AG09309 (cell line): ENCODE measurements around the gene KLC4.

Experiments used
- DNase-seq: peaks from one replicate; pipeline ENCODE4 v3.0.0-alpha.2; 2010; ENCODE audit warnings: low read depth
- H3K4me3 ChIP-seq: 2 replicates; pipeline ENCODE4 v1.5.1; 2011; ENCODE audit warnings: mild to moderate bottlenecking, low read depth, low read length, moderate library complexity; ENCODE audit not compliant: control insufficient read depth
- TF ChIP-seq, protein P1 (sequence below): IDR thresholded peaks from 2 replicates; pipeline ENCODE4 v1.5.1; 2011; ENCODE audit warnings: mild to moderate bottlenecking, low read depth, low read length, inconsistent platforms; ENCODE audit not compliant: insufficient read depth, control insufficient read depth; ENCODE audit errors: missing control alignments

The KLC4 gene

DNA sequence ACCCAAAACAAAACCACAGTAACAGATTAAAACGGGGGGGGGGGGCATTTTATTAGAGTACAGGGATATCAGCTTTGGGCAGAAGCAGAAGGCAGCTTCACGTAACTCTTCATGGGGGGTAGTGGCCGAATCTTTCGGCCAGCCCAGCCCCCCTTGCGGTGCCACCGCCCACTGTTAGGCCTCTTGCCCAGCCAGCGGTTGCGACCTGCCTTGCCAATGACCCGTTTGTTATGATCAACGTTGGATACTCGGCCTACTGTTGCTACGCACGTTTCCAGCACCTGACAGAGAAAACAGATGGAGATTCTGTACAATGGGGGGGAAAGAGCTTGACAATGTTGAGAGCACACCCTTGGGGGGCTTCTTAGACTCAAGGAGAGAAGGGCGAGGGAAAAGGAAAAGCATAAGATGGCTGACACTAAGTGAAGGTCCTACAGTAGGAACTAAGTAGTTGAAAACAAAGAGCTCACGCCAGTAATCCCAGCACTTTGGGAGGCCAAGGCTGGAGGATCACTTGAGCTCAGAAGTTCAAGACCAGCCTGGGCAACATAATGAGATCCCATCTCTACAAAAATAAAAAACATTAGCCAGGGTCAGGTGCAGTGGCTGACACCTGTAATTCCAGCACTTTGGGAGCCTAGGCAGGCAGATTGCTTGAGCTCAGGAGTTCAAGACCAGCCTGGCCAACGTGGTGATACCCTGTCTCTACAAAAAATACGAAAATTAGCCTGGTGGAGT is 5.1 kb upstream of the KLC4 start:
- no peak for DNase-seq
- TF ChIP-seq, protein P1, sequence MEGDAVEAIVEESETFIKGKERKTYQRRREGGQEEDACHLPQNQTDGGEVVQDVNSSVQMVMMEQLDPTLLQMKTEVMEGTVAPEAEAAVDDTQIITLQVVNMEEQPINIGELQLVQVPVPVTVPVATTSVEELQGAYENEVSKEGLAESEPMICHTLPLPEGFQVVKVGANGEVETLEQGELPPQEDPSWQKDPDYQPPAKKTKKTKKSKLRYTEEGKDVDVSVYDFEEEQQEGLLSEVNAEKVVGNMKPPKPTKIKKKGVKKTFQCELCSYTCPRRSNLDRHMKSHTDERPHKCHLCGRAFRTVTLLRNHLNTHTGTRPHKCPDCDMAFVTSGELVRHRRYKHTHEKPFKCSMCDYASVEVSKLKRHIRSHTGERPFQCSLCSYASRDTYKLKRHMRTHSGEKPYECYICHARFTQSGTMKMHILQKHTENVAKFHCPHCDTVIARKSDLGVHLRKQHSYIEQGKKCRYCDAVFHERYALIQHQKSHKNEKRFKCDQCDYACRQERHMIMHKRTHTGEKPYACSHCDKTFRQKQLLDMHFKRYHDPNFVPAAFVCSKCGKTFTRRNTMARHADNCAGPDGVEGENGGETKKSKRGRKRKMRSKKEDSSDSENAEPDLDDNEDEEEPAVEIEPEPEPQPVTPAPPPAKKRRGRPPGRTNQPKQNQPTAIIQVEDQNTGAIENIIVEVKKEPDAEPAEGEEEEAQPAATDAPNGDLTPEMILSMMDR = no peak
- peak overlapping the region; percentile 70 for H3K4me3 ChIP-seq

DNA sequence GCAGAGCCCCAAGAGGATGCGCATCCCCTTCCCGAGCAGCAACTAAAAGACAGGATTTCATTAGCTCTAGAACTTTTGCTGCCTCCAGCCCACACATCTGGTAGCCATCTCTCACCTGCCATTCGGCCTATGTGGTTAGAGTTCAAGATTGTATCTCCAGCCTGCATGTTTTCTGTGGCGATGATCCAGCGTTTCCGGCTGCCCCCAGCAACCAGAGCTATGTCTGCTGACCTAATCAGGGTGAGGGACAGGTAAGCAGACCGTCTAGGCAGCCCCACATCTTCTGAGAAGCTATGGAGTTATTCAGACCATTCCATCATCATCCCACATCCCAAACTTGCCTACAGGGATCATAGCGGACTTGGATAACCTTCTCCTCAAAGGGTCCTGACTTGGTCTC is 3.5 kb upstream of the KLC4 start:
- no peak for DNase-seq
- no peak overlapping the region for H3K4me3 ChIP-seq
- TF ChIP-seq, protein P1 = no peak

DNA sequence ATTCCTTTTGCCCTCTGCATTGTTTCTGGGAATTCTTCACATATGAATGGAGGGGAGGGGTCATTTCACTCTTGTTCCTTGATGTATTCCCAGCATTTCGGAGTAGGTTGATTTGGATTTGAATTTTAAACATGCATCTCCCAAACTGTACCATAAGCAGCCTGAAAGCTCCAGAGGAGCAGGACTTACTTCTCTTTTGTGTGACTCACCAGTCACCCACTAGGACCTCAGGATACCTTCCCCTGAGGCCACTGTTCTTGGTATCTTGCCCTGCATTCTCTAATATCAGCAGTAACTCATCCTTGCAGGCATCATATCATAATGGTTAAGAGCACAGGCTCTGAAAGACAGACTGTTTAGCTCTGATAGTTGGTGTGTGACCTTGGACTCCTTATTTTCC is 900 bp upstream of the KLC4 start:
- TF ChIP-seq, protein P1 = no peak
- peak overlapping the region; percentile 94 for H3K4me3 ChIP-seq
- DNase-seq = no peak

DNA sequence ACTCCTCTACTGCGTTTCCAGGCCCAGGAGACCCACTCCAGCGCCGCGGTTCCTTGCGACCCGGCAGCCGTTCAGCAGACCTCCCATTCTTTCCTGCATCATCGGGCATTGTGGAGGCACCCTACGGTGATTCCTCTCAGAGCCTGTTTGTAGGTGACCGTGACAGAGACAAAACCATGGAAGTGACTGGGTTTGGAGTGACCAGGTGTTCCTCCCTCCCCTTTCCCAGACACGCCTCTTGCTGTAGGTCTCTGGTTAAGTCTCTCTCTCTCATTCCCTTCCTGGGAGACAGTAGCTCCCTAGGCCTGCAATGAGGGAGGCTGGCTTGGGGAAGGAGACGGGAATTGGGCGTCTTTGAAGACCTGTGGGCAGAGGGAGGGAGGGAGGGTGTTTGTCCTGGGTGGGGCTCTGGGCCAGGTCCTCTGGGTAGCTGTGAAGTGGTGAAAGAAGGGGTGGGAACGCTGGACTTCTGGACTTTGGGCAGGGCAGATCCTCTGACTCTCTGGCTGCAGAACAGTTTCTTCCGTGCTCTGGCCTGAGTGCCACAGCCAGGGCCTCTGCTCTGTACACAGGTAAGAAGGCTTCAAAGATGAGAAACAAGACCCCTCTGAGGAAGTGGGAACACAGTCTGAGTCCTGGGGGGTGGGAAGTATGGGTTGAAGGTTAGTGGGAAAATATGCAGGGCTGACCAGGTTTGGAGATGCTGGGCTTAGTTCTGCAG is 763 bp downstream of the KLC4 start:
- TF ChIP-seq, protein P1 = no peak
- peak overlapping the region; percentile 94 for H3K4me3 ChIP-seq
- DNase-seq = no peak

DNA sequence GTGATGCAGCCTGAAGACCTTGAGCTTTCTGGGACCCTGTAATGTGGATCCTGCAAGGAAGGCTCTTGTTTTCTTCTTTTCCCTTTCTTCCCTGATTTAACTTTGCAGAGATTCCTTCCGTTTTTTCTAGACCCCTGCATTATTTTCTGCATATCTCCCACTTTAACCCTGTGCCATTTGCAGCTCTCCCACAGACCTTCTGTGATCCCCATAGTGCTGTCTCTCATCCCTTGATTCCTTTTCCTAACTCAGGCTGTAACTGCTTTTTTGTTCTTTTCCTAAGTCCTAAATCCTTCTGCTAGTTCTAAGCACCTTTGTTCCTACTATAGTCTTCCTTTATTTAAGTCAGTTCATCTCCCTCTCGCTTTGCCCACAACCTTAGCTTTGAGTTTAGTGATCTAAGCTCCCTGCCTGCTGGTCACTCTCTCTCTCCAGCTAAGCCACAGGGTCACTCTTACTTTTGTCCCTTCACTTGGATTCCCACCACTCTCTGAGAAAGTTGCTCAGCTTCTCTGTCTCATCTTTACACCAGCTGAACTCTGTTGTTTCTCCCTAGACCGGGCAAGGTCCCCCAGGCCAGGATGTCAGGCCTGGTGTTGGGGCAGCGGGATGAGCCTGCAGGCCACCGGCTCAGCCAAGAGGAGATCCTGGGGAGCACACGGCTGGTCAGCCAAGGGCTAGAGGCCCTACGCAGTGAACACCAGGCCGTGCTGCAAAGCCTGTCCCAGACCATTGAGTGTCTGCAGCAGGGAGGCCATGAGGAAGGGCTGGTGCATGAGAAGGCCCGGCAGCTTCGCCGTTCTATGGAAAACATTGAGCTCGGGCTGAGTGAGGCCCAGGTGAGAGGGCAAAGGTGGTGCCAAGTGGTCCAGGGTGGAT is 1.6 kb downstream of the KLC4 start:
- no peak overlapping the region for H3K4me3 ChIP-seq
- TF ChIP-seq, protein P1 = no peak
- no peak for DNase-seq

DNA sequence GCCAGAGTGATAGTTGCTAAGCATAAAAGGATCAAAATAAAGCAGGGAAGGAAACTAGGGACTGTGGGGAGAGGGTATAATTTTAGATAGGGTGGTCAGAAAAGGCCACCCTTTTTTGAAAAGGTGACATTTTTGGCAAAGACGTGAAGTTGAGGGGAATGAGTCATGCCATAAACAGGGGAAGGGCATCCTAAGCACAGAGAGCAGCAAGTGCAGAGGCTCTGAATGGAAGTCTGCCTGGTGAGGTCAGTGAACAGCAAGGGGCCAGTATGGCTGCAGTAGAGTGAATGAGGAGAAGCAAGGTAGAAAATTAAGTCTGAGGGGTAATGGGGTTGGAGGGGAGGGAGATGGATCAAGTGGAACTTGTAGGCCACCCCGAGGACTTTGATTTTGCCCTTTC is 2.4 kb downstream of the KLC4 start:
- TF ChIP-seq, protein P1 = no peak
- H3K4me3 ChIP-seq = no peak overlapping the region
- DNase-seq = no peak
